HCT116 (cell line): ENCODE measurements around the gene HEXD. TPM values are rescaled to one million over a fixed set of nuclear protein-coding genes. Genes with fewer than 3 reads are reported as not detected.

Experiments
- ATAC-seq: fragments of 200-7000 bp; cut with Tn5 transposase; 2 replicates; pipeline ENCODE4 v1.9.1; 2020; ENCODE audit warnings: mild to moderate bottlenecking, moderate library complexity
- BruUV-seq: library from RNA; stranded (reverse); fragments of 400-500 nt; replicated peaks from 2 replicates; lab custom pipeline; 2021; lab: Mats Ljungman, UMichigan
- CTCF ChIA-PET: fragments of 300-600 bp; sonication (Branson Sonifier 250); formaldehyde crosslinking; loops from one replicate; lab custom pipeline; 2021; ENCODE audit warnings: antibody characterized with exemption; lab: Charles Lee
- POLR2A ChIA-PET: fragments of 300-600, 350-600 bp; sonication (Branson Sonifier 250); formaldehyde crosslinking; loops from one replicate; lab custom pipeline; 2021; ENCODE audit warnings: antibody characterized with exemption; lab: Charles Lee
- RAD21 ChIA-PET, 2 experiments: fragments of 300-600 bp; sonication (Branson Sonifier 250); formaldehyde crosslinking; loops; one replicate each; lab custom pipeline; 2023; ENCODE audit warnings: low total read pairs in 2 of 2; ENCODE audit not compliant: uncharacterized antibody in 2 of 2, unreplicated experiment in 2 of 2, low non-redundant PET in 1 of 2; lab: Charles Lee
- DNase-seq: peaks from one replicate; pipeline ENCODE4 v3.0.0-alpha.2; 2010; ENCODE audit warnings: low read depth, low spot score
- H2AFZ ChIP-seq: fragments of 200-600 bp; shearing (Covaris generic), sonication (generic); 2 replicates; pipeline ENCODE4 v1.6.1; 2017; ENCODE audit warnings: low read depth, mixed run types, mixed read lengths, antibody characterized with exemption, low read length; ENCODE audit not compliant: poor library complexity, severe bottlenecking
- H3K27ac ChIP-seq: 2 replicates; pipeline ENCODE4 v1.5.1; 2012; ENCODE audit warnings: low read depth, low read length
- H3K27me3 ChIP-seq: fragments of 200-600 bp; sonication (generic); 2 replicates; pipeline ENCODE4 v1.6.1; 2016; ENCODE audit warnings: mixed run types, low read length, mixed read lengths; ENCODE audit not compliant: insufficient read depth
- H3K36me3 ChIP-seq, 2 experiments: fragments of 200-500 bp in 1 of 2; fragments of 200-600 bp in 1 of 2; sonication (Bioruptor generic) in 1 of 2; sonication (generic) in 1 of 2; 2 replicates each; pipeline versions ENCODE4 v1.5.1 to v1.6.1; 2014 to 2016; ENCODE audit warnings: low read length in 2 of 2, inconsistent platforms in 1 of 2, mixed read lengths in 1 of 2, mixed run types in 1 of 2; ENCODE audit not compliant: insufficient read depth in 2 of 2, control insufficient read depth in 1 of 2
- H3K4me1 ChIP-seq, 2 experiments: fragments of 200-600 bp in 1 of 2; sonication (generic) in 1 of 2; 2 replicates each; pipeline versions ENCODE4 v1.5.1 to v1.6.1; 2012 to 2017; ENCODE audit warnings: low read length in 2 of 2, inconsistent platforms in 1 of 2, mild to moderate bottlenecking in 1 of 2, mixed read lengths in 1 of 2, mixed run types in 1 of 2, moderate library complexity in 1 of 2; ENCODE audit not compliant: insufficient read depth in 2 of 2, control insufficient read depth in 1 of 2
- H3K4me2 ChIP-seq: fragments of 200-600 bp; sonication (generic); 2 replicates; pipeline ENCODE4 v1.6.1; 2017; ENCODE audit warnings: mixed run types, low read length, mixed read lengths
- H3K4me3 ChIP-seq, 2 experiments: fragments of 200-600 bp in 1 of 2; sonication (generic) in 1 of 2; replicated peaks in 1 of 2; 2 replicates each; pipeline ENCODE4 v1.5.1; 2011 to 2016; ENCODE audit warnings: low read length in 2 of 2, control low read depth in 1 of 2, low read depth in 1 of 2, mild to moderate bottlenecking in 1 of 2, mixed read lengths in 1 of 2, mixed run types in 1 of 2
- H3K79me2 ChIP-seq: fragments of 200-600 bp; sonication (generic); 2 replicates; pipeline ENCODE4 v1.6.1; 2017; ENCODE audit warnings: mild to moderate bottlenecking, mixed run types, low read length, moderate library complexity, mixed read lengths; ENCODE audit not compliant: insufficient read depth
- H3K9ac ChIP-seq: fragments of 200-600 bp; sonication (generic); 2 replicates; pipeline ENCODE4 v1.6.1; 2016; ENCODE audit warnings: low read length, mixed read lengths
- H3K9me2 ChIP-seq: fragments of 200-600 bp; sonication (generic), shearing (Covaris generic); 2 replicates; pipeline ENCODE4 v1.6.1; 2017; ENCODE audit warnings: mixed run types, mild to moderate bottlenecking, moderate library complexity; ENCODE audit not compliant: insufficient read depth
- H3K9me3 ChIP-seq, 2 experiments: fragments of 200-500 bp in 1 of 2; fragments of 200-600 bp in 1 of 2; sonication (Bioruptor generic) in 1 of 2; sonication (generic) in 1 of 2; 2 replicates each; pipeline ENCODE4 v1.6.1; 2014 to 2017; ENCODE audit warnings: low read length in 2 of 2, mixed read lengths in 2 of 2, inconsistent platforms in 1 of 2, low read depth in 1 of 2, mild to moderate bottlenecking in 1 of 2, mixed run types in 1 of 2, moderate library complexity in 1 of 2; ENCODE audit not compliant: control insufficient read depth in 1 of 2, insufficient read depth in 1 of 2
- H4K20me1 ChIP-seq: fragments of 200-600 bp; sonication (generic), shearing (Covaris generic); 2 replicates; pipeline ENCODE4 v1.6.1; 2017; ENCODE audit warnings: mixed run types, mild to moderate bottlenecking, moderate library complexity; ENCODE audit not compliant: insufficient read depth
- CEBPB ChIP-seq: IDR thresholded peaks from 2 replicates; pipeline ENCODE4 v1.6.1; 2012; ENCODE audit warnings: low read depth
- EGR1 ChIP-seq: IDR thresholded peaks from 2 replicates; pipeline ENCODE4 v1.6.1; 2012; ENCODE audit warnings: low read depth
- EZH2phosphoT487 ChIP-seq: fragments of 200-600 bp; IDR thresholded peaks from 2 replicates; pipeline ENCODE4 v1.6.1; 2018; ENCODE audit warnings: antibody characterized with exemption, borderline replicate concordance
- FOSL1 ChIP-seq: IDR thresholded peaks from 2 replicates; pipeline ENCODE4 v1.6.1; 2012; ENCODE audit warnings: low read depth
- POLR2AphosphoS5 ChIP-seq: IDR thresholded peaks from 2 replicates; pipeline ENCODE4 v1.6.1; 2011; ENCODE audit warnings: mild to moderate bottlenecking, low read depth, low read length, moderate library complexity
- RAD21 ChIP-seq: IDR thresholded peaks from 2 replicates; pipeline ENCODE4 v1.6.1; 2012; ENCODE audit warnings: low read depth, mild to moderate bottlenecking
- SIN3A ChIP-seq: IDR thresholded peaks from 2 replicates; pipeline ENCODE4 v1.6.1; 2012; ENCODE audit warnings: low read depth
- SP1 ChIP-seq: IDR thresholded peaks from 2 replicates; pipeline ENCODE4 v1.6.1; 2012; ENCODE audit warnings: low read depth
- SRF ChIP-seq: IDR thresholded peaks from 2 replicates; pipeline ENCODE4 v1.6.1; 2012; ENCODE audit warnings: low read depth
- TCF7L2 ChIP-seq: IDR thresholded peaks from 2 replicates; pipeline ENCODE4 v1.7.0; 2011; ENCODE audit warnings: borderline replicate concordance, inconsistent platforms; ENCODE audit not compliant: insufficient read depth, insufficient read length; ENCODE audit errors: extremely low read depth
- ZFX ChIP-seq: fragments of 450-650 bp; IDR thresholded peaks from 2 replicates; pipeline ENCODE4 v1.6.1; 2017
- ZNF274 ChIP-seq: fragments of 200-500 bp; sonication (Bioruptor generic); IDR thresholded peaks from 2 replicates; pipeline ENCODE4 v1.6.1; 2014; ENCODE audit warnings: mild to moderate bottlenecking, low read depth, low read length, inconsistent platforms
- intact Hi-C: fragments of 100-400 bp; cut with micrococcal nuclease; formaldehyde crosslinking; loops from 2 replicates; pipeline ENCODE4 v1.10.0; 2022
- total RNA-seq: library from RNA; stranded (reverse); gene quantifications from one replicate; pipeline ENCODE4 v1.2.1, GENCODE V29; 2021; ENCODE audit not compliant: unreplicated experiment
- TF ChIP-seq, protein P1 (sequence below): IDR thresholded peaks from 2 replicates; pipeline ENCODE4 v1.6.1; 2012
- TF ChIP-seq, protein P2 (sequence below), 3 experiments: fragments of 200-600 bp in 1 of 3; sonication (generic) in 1 of 3; IDR thresholded peaks in 2 of 3; conservative IDR thresholded peaks in 1 of 3; 2 replicates each; pipeline ENCODE4 v1.5.1; 2012 to 2017; ENCODE audit warnings: low read depth in 2 of 3, low read length in 2 of 3, antibody characterized with exemption in 1 of 3, borderline replicate concordance in 1 of 3, control low read depth in 1 of 3, mild to moderate bottlenecking in 1 of 3, mixed read lengths in 1 of 3, mixed run types in 1 of 3, moderate library complexity in 1 of 3; ENCODE audit not compliant: insufficient read depth in 1 of 3

HEXD gene
- total RNA-seq, 1 experiment from 2014 or later: 45.2 TPM

GRCh38 chr17:82402865-82403264, 15.3 kb upstream of the HEXD start:
- no peak overlapping the region for H3K27ac ChIP-seq
- no TSS peak for BruUV-seq
- no peaks in the 10 kb centered on the region for H3K9me2 ChIP-seq
- intact Hi-C loops: no loop called here
- H3K79me2 ChIP-seq: no peaks in the 10 kb centered on the region
- no peak for TF ChIP-seq ZFX
- TF ChIP-seq SP1: no peak
- no peak for TF ChIP-seq POLR2AphosphoS5
- no peak for TF ChIP-seq ZNF274
- no peak for TF ChIP-seq TCF7L2
- TF ChIP-seq, protein P1, sequence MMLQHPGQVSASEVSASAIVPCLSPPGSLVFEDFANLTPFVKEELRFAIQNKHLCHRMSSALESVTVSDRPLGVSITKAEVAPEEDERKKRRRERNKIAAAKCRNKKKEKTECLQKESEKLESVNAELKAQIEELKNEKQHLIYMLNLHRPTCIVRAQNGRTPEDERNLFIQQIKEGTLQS: no peak
- CTCF ChIA-PET: no interaction called here
- RAD21 ChIA-PET: no interaction called here
- POLR2A ChIA-PET: no interaction called here
- no peaks in the 10 kb centered on the region for H3K9me3 ChIP-seq
- H3K4me3 ChIP-seq: no peak overlapping the region
- H3K4me1 ChIP-seq: peaks cover 16 to 17% of the 10 kb centered on the region in 2 experiments
- ATAC-seq (no peak), DNase-seq (no peak)
- H2AFZ ChIP-seq: no peak overlapping the region
- H3K27me3 ChIP-seq: no peaks in the 10 kb centered on the region
- H4K20me1 ChIP-seq: no peaks in the 10 kb centered on the region
- no peak overlapping the region for H3K4me2 ChIP-seq
- H3K9ac ChIP-seq: no peak overlapping the region
- H3K36me3 ChIP-seq: peaks cover 7 to 9% of the 10 kb centered on the region in 2 experiments; a peak in 2 of 4 replicates

DNA sequence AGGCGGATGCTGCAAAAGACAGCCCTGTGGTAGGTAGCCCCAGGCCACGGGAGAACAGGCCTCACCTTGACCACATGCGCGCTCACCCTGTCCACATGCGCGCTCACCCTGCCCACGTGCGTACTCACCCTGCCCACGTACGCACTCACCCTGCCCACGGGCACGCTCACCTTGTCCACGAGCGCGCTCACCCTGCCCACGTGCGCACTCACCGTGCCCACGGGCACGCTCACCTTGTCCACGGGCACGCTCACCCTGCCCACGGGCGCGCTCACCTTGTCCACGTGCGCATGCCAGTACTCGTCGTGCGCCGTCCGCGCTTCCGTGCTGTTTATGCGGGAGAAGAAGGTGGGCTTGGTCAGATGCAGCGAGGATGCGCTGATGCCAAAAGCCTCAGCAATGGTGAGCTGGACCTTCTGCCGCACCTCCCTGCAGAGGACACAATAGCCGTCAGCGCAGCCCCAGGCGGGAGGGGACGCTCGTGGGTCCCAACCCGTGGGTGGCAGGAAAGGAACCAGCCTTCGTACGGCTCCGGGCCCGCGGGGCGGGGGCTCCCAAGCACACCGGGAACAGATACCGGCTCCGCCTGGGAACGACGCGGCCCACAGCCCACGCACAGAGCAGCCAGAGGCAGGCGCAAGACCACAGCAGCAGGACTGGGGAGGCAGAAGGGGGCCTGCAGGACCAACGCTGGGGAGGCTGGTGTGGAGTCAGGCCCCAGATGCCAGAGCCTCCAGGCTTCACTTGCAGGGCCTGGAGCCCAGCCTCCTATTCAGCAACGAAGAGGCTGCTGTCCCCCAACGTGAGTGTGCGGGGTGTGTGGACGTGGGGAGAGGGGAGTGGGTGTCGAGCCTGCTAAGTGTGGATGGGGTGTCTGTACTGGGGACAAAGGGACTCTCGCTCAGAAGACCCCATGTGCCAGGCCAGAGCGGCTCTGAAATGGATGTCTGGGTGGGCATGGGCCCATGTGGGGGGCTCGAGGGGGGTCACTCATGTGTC, 14.2 kb upstream of the HEXD start:
- Histone ChIP-seq H2AFZ (no peak overlapping the region), H3K9ac (no peak overlapping the region), H3K4me2 (no peak overlapping the region), H3K27ac (no peak overlapping the region), H3K4me3 (no peak overlapping the region), H3K79me2 (no peaks in the 10 kb centered on the region), H3K9me2 (no peaks in the 10 kb centered on the region), H3K4me1 (peaks cover 14 to 17% of the 10 kb centered on the region in 2 experiments), H3K27me3 (no peaks in the 10 kb centered on the region), H4K20me1 (no peaks in the 10 kb centered on the region), H3K9me3 (no peaks in the 10 kb centered on the region), H3K36me3 (peaks cover 7 to 9% of the 10 kb centered on the region in 2 experiments; a peak in 2 of 4 replicates)
- RAD21 ChIA-PET: no interaction called here
- intact Hi-C loops: no loop called here
- POLR2A ChIA-PET: no interaction called here
- CTCF ChIA-PET: no interaction called here
- BruUV-seq: no TSS peak
- DNase-seq: no peak
- no peak for ATAC-seq
- TF ChIP-seq POLR2AphosphoS5 (no peak), SRF (no peak), ZNF274 (no peak), EZH2phosphoT487 (no peak), CEBPB (no peak), SIN3A (no peak), EGR1 (no peak), ZFX (no peak), FOSL1 (no peak), RAD21 (no peak)
- TF ChIP-seq, protein P2, sequence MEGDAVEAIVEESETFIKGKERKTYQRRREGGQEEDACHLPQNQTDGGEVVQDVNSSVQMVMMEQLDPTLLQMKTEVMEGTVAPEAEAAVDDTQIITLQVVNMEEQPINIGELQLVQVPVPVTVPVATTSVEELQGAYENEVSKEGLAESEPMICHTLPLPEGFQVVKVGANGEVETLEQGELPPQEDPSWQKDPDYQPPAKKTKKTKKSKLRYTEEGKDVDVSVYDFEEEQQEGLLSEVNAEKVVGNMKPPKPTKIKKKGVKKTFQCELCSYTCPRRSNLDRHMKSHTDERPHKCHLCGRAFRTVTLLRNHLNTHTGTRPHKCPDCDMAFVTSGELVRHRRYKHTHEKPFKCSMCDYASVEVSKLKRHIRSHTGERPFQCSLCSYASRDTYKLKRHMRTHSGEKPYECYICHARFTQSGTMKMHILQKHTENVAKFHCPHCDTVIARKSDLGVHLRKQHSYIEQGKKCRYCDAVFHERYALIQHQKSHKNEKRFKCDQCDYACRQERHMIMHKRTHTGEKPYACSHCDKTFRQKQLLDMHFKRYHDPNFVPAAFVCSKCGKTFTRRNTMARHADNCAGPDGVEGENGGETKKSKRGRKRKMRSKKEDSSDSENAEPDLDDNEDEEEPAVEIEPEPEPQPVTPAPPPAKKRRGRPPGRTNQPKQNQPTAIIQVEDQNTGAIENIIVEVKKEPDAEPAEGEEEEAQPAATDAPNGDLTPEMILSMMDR (IDR thresholded peaks at IDR 0.05 in 2 of 3, conservative IDR thresholded peaks at IDR 0.05 in 1 of 3; ENCODE audit: borderline replicate concordance in 1 of 3, insufficient read depth in 1 of 3, low read depth in 2 of 3, low read length in 2 of 3): no peak
